Fibroblast of skin of scalp (primary cell): ENCODE measurements around the gene SLC46A1.
A peak's percentile ranks its signal among the peaks of the same experiment; 100 is the strongest.

Experiments
- DNase-seq: peaks from one replicate; pipeline ENCODE4 v3.0.0-alpha.2; 2013

Gene SLC46A1

DNA sequence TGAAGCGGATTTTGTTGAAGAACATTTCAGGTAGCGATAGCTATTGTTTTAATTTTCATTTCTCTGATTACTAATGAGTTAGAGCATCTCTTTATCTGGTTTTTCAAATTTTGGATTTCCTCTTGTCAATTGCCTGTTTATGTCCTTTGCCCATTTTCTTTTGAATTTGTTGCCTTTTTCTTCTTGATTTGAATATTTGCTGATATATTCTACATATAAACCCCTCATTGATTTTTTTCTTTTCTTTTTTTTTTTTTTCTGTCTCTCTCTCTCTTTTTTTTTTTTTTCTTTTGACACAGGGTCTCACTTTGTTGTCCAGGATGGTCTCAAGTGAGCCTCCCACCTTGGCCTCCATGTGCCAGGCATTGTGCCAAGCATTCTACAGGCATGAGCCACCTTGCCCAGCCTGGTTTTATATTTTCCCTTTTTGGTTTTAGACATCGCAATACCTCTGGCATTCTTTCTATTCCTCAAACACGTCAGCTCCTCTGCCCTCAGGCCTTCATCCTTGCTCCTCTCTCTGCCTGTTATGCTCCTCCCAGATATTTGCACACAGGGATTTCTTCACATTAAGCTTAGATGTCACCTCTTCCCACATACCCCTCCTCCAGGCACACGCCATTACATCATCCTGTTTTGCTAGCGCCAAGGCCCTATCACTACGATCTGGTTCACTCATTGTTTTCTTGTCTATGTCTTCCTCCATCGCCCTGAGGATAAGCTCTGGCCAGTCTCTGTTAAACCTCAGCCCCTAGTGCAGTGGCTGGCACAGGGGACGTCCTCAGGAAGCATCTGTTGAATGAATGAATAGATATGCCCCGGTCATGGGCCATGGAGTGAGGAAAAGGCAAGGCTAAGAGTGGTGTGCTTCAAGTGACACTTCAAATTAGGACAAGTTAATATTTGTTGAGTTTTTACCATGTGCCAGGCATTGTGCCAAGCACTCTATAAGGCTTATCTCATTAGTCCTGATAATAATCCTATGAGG lies 25.9 kb downstream of the SLC46A1 start:
- peak; percentile 31 for DNase-seq

DNA sequence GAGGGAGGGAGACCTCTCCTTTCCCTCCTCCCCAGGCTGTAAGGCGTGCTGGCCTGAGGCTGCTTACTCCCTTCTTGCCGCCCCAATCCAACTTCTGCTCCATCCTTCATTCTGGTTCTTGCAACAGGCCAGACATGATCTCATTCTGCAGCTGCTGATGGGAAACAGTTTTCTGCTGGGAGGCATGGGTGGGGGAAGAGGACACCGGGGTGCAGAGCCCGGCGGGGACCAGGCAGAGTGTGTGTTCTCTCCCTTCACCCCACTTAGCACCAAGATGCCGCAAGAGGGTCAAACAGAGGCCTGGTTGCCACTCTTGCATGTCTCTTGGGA lies 33.1 kb downstream of the SLC46A1 start:
- DNase-seq, result no peak

- peak; percentile 19 for DNase-seq
Observed at GRCh38 chr17:28372203-28372944, 33.6 kb downstream of the SLC46A1 start.

- peak; percentile 97 for DNase-seq
Observed at GRCh38 chr17:28371245-28372202, 34.5 kb downstream of the SLC46A1 start, which contains the start of gene SARM1. Gene SARM1 (plus strand): TSS chr17:28371694. CDS start chr17:28372033, 339 bp downstream.

GRCh38 chr17:28370744-28371103 lies 35.3 kb downstream of the SLC46A1 start:
- DNase-seq, result no peak

- DNase-seq, result peak; percentile 52
Observed at GRCh38 chr17:28370035-28370743, 35.8 kb downstream of the SLC46A1 start, which contains the start of gene VTN. Gene VTN (minus strand): TSS chr17:28370307. CDS start chr17:28370203, 104 bp downstream.

- DNase-seq, result no peak
Observed at GRCh38 chr17:28369684-28370034, 36.4 kb downstream of the SLC46A1 start.

GRCh38 chr17:28368915-28369683 lies 36.9 kb downstream of the SLC46A1 start:
- DNase-seq, result no peak

DNA sequence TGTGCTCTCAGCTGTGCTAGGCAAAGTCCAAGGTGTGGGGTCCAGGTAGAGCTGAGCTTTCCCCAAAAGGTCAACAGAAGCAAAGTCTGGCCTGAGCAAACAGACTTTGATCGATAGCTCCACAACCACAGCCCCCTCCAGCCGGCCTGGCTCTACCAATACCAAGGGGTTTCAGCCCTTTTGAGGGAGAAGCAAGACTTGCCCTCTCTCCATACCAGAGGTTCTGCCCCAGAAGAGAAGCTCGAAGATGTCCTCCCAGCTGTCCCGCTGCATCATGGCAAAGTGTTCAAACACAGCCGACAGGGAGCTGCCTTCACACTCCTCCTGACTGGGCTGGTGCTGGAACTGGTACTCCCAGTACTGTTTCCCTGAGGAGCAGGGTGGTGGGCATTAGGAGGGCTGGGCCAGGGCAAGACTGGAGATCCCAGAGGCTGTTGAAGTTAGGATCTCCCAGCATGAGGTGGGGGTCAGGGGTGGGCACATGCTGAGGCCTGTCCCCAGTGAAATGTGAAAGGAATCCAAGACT lies 37.6 kb downstream of the SLC46A1 start:
- DNase-seq, result no peak

GRCh38 chr17:28367641-28368305 lies 38.2 kb downstream of the SLC46A1 start:
- DNase-seq, result no peak

DNA sequence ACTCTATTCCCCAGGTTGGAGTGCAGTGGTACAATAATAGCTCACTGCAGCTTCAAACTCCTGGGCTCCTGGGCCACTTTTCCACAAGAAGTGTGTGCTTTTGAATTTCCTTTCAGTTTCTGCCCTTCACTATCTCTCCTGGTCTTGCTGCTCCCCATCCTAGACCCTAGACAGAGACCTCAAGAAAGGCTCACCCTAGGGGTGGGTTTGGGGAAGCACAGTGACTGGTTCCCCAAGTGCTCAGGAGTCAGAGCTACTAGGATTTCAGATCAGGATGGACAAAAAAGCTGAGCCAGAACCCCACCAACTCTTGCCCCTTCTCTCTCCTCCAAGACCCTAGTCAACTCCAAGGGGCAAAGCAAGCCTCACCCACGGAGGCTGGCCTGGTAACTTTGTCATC lies 39.4 kb downstream of the SLC46A1 start:
- no peak for DNase-seq

DNA sequence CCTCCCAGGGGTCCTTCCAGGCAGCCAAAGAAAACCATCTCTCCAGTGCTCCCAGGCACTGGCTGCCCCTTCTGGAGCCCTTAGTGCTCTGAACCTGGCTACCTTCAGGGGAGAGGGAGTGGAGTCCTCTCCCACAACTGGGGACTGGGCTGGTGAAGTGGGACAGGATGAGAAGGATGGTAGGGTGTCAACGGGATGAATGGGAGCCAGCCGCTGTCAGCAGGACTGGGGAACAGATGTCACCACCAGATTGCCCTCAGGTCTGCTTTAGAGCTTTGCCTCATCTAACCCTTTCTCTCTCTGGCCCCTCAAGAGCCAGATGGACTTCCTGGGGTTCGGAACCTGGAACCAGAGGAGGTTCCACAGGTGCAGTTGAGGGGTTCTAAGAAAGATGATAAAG lies 40.5 kb downstream of the SLC46A1 start:
- no peak for DNase-seq

DNA sequence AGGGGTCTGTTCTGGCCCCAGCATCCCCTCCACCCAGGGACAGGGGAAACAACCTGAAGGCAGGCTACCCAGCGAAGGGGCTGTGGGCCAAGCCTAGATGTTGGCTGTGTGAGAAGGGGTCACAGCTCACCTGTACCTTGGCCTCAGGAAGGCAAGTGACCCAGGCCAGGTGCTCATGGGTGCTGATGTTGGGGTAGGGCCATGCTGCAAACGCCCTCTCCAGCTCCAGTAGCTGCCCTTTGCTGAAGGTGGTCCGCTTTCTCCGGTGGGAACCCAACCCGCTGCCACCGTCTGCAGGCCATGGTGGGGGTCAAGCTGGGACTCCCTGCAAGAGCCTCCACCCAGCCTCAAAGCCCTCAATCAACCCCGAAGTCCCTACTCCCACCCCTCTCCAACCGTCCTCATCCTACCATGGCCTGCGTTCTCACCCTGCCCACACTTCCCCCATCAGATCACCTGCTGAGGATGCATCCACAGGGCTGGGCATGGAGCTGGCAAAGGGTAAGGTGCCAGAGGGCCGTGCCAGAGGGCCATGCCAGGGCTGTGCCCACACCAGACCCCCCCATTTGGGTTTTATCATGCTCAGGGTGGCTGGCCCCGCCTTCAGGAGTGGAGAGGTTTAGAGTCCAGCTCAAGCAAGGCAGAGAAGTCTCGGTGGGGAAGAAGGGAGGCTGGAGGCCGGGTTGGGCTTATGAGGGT lies 41.2 kb downstream of the SLC46A1 start, which contains the start of gene SEBOX:
Gene SEBOX (minus strand): TSS at position 535 of the 699 bp plus-strand sequence. CDS start 48 bp downstream, at position 487.
- DNase-seq, result no peak

- DNase-seq, result no peak
Observed at GRCh38 chr17:28363776-28364650, 42.0 kb downstream of the SLC46A1 start.

DNA sequence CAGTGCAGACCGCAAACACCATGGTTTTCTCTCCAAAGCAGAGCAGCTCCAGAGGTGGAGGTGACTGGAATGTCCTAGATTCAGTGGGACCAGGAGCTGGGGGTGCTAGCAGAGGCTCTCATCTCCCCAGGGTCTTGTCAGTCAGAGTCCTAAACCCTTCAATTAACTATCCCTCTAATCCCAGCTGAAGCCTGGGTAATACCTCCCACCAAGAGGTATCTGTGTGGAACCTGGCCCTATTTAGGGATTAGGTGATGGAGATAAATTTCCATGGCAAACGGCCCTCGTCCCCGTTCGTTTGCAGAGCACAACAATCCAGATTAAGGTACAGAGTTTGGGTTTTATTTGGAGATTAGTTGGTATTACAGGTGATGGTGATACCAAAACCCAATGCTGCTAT lies 42.8 kb downstream of the SLC46A1 start:
- no peak for DNase-seq

DNA sequence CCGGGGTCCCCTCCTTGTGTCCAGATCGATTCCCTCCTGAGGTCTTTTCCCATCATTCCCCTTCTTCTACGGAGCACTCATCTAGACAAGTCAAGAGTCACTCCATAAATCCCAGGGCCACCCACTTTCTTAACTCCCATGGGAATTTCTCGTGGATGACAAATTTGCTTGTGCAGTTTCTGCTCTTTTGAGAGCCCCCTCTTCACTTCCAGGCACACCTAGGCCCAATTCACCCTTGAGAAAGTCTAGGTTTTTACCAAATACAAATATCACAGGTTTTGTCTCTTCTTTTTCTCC lies 48.2 kb downstream of the SLC46A1 start:
- DNase-seq, result no peak

DNA sequence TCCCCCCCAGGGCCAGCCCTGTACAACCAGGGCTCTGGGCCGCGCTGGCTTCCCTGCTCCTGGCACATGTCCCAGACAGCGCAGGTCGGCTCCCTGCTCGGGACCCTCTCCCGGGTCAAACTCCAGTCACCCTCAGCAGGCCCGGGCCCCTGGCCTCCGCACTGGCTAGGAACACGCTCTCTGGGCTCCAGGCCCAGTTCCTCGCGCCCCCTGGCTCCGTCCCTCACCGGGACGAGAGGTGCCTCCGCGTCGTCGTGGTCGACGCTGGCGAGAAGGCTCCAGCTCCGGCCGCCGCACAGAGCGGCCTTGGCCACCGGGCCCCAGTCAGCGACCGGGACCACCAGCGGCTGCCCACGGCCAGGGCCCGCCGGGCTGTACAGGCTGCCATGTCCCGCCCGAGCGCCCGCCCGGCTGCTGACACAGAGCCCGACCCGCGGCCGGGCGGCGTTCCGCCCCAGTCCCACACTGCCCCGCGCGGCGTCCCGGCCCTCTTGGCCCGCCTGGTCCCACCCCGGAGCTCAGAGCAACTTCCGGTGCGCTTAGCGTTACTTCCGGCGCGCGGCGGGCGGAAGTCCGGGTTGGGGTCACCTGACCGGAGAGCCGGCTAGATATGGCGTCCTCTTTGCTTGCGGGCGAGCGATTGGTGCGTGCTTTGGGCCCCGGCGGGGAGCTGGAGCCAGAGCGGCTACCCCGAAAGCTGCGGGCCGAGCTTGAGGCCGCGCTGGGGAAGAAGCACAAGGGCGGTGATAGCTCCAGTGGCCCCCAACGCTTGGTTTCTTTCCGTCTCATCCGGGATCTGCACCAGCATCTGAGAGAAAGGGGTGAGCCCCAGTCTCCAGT lies 48.7 kb downstream of the SLC46A1 start, which contains the start of gene POLDIP2:
Gene POLDIP2 (minus strand): TSS at position 467 of the 840 bp plus-strand sequence. CDS start 79 bp downstream, at position 388.
- peak; percentile 97 for DNase-seq
